Activated CD4-positive, alpha-beta memory T cell treated with anti-CD3 and anti-CD28 coated beads for 36 hours (primary cell): ENCODE results near the gene CD151. TPM values are rescaled to one million over a fixed set of nuclear protein-coding genes. Genes with fewer than 3 reads are reported as not detected.

ENCODE experiments used
- CTCF ChIA-PET: fragments of 350-600 bp; sonication (Branson Sonifier 250); formaldehyde crosslinking; loops from one replicate; lab custom pipeline; 2021; ENCODE audit warnings: antibody characterized with exemption, inconsistent platforms; lab: Charles Lee
- POLR2A ChIA-PET: fragments of 350-600 bp; sonication (Branson Sonifier 250); formaldehyde crosslinking; loops from one replicate; lab custom pipeline; 2021; ENCODE audit warnings: antibody characterized with exemption; lab: Charles Lee
- DNase-seq: peaks from one replicate; pipeline ENCODE4 v3.0.0-alpha.2; 2020
- H3K27ac Mint-ChIP-seq: one replicate; pipeline ENCODE4 v1.8.0; 2021; ENCODE audit warnings: mixed read lengths
- H3K27me3 Mint-ChIP-seq: one replicate; pipeline ENCODE4 v1.8.0; 2021; ENCODE audit warnings: mixed read lengths
- H3K36me3 Mint-ChIP-seq: one replicate; pipeline ENCODE4 v1.8.0; 2021; ENCODE audit warnings: mixed read lengths
- H3K4me1 Mint-ChIP-seq: one replicate; pipeline ENCODE4 v1.8.0; 2021; ENCODE audit warnings: low read depth, mixed read lengths
- H3K4me3 Mint-ChIP-seq: one replicate; pipeline ENCODE4 v1.8.0; 2021; ENCODE audit warnings: mild to moderate bottlenecking, mixed read lengths
- H3K9me3 Mint-ChIP-seq: one replicate; pipeline ENCODE4 v1.8.0; 2021; ENCODE audit warnings: mixed read lengths
- intact Hi-C: fragments of 100-400 bp; cut with micrococcal nuclease; formaldehyde crosslinking; loops from one replicate; pipeline ENCODE4 v1.15.1; 2023
- total RNA-seq, 2 experiments: library from RNA; stranded (reverse); gene quantifications; one replicate each; pipeline ENCODE4 v1.2.3, GENCODE V29; 2021

CD151 gene
- total RNA-seq, 2 experiments from 2014 or later = 40.2 to 40.9 TPM

GRCh38 chr11:866481-866880 lies 33.7 kb downstream of the CD151 start:
- no peaks in the 10 kb centered on the region for H3K27me3 Mint-ChIP-seq
- no peaks in the 10 kb centered on the region for H3K4me1 Mint-ChIP-seq
- ChIA-PET POLR2A (interaction anchor here (0.6 to 1.0 kb wide), 2 partner anchors 24 to 85 kb away, joined by 3 read pairs; partner anchors contain the start of genes POLR2L and TSPAN4), CTCF (no interaction called here)
- no peak overlapping the region for H3K4me3 Mint-ChIP-seq
- intact Hi-C loops = no loop called here
- no peaks in the 10 kb centered on the region for H3K36me3 Mint-ChIP-seq
- H3K27ac Mint-ChIP-seq = no peak overlapping the region
- DNase-seq = no peak
- H3K9me3 Mint-ChIP-seq = no peaks in the 10 kb centered on the region

- Mint-ChIP-seq H3K27ac (no peak overlapping the region), H3K4me1 (no peaks in the 10 kb centered on the region), H3K4me3 (no peak overlapping the region), H3K27me3 (no peaks in the 10 kb centered on the region), H3K36me3 (no peaks in the 10 kb centered on the region), H3K9me3 (no peaks in the 10 kb centered on the region)
- intact Hi-C loops = no loop called here
- no peak for DNase-seq
- ChIA-PET POLR2A (no interaction called here), CTCF (no interaction called here)
Measured at GRCh38 chr11:867856-868358, 35.2 kb downstream of the CD151 start.

- H3K36me3 Mint-ChIP-seq = no peaks in the 10 kb centered on the region
- intact Hi-C loops = no loop called here
- POLR2A ChIA-PET = no interaction called here
- no peaks in the 10 kb centered on the region for H3K27me3 Mint-ChIP-seq
- no peak for DNase-seq
- H3K4me1 Mint-ChIP-seq = no peaks in the 10 kb centered on the region
- CTCF ChIA-PET = no interaction called here
- H3K9me3 Mint-ChIP-seq = no peaks in the 10 kb centered on the region
- H3K4me3 Mint-ChIP-seq = no peak overlapping the region
- H3K27ac Mint-ChIP-seq = no peak overlapping the region
Measured at GRCh38 chr11:868394-868793, 35.6 kb downstream of the CD151 start.

DNA sequence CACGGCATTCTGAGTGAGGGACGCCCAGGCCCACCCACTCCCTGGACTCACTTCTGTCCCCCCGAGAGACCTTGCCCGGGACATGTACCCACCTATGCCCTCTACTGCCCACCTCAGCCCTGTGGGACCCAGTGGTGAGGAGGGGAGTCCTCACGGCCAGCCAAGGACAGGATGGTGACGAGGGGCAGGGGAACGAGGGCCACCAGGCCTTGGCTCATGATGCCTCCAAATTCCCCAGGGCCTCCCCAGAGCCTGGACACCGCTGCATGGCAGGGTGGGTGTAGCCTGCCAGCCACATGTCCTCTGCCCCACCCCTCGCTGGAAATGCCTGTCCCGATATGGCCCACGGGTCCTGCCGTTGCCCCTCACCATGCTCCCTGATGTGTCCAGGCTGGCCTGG lies 36.0 kb downstream of the CD151 start:
- Mint-ChIP-seq H3K4me3 (no peak overlapping the region), H3K9me3 (no peaks in the 10 kb centered on the region), H3K27me3 (no peaks in the 10 kb centered on the region), H3K4me1 (no peaks in the 10 kb centered on the region), H3K27ac (no peak overlapping the region), H3K36me3 (no peaks in the 10 kb centered on the region)
- ChIA-PET POLR2A (no interaction called here), CTCF (no interaction called here)
- DNase-seq = no peak
- intact Hi-C loops = no loop called here

- Mint-ChIP-seq H3K27ac (no peak overlapping the region), H3K36me3 (peaks cover under 1% of the 10 kb centered on the region), H3K27me3 (no peaks in the 10 kb centered on the region), H3K9me3 (no peaks in the 10 kb centered on the region), H3K4me1 (no peaks in the 10 kb centered on the region), H3K4me3 (no peak overlapping the region)
- intact Hi-C loops = no loop called here
- ChIA-PET POLR2A (no interaction called here), CTCF (no interaction called here)
- no peak for DNase-seq
Measured at GRCh38 chr11:869399-870126, 36.8 kb downstream of the CD151 start.

DNA sequence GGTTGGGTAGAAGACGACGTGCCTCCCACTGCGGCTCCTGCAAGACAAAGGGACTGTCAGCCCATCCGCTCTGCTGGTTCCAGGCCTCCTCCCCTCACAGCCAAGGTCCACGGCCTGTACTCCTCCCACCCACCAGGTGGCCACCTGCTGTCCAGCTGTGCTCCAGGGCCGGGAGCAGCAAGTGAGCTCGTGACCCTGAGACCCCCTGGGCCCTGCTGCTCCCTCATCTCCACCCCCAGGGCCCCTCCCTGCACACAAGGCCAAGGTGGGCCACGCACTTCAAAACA lies 37.3 kb downstream of the CD151 start:
- DNase-seq = no peak
- no peak overlapping the region for H3K27ac Mint-ChIP-seq
- intact Hi-C loops = no loop called here
- ChIA-PET POLR2A (no interaction called here), CTCF (no interaction called here)
- no peak overlapping the region for H3K4me3 Mint-ChIP-seq
- H3K4me1 Mint-ChIP-seq = no peaks in the 10 kb centered on the region
- no peaks in the 10 kb centered on the region for H3K27me3 Mint-ChIP-seq
- H3K9me3 Mint-ChIP-seq = no peaks in the 10 kb centered on the region
- peaks cover 2% of the 10 kb centered on the region for H3K36me3 Mint-ChIP-seq

DNA sequence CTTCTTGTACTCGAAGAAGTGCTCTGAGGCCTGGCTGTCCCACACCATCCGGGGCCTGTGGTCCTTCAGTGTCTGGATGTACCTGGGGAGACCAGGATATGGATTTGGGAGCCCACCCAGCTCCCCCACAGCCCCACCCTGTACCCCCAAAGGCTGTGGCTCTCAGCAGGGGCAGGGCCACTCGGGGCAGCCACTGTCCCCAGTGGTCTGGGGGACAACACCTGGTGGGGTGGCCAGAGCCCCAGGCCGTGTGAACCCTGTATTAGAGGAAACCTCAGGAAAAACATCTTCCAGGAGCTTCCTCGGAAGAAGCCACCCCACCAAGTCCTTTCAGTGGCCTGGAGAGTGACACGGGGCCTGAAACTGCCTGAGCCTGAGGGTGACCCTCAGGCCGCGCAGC lies 37.7 kb downstream of the CD151 start:
- CTCF ChIA-PET = no interaction called here
- no peak for DNase-seq
- POLR2A ChIA-PET = no interaction called here
- H3K36me3 Mint-ChIP-seq = peaks cover 2% of the 10 kb centered on the region
- H3K4me1 Mint-ChIP-seq = no peaks in the 10 kb centered on the region
- H3K9me3 Mint-ChIP-seq = no peaks in the 10 kb centered on the region
- H3K27ac Mint-ChIP-seq = no peak overlapping the region
- H3K27me3 Mint-ChIP-seq = no peaks in the 10 kb centered on the region
- no peak overlapping the region for H3K4me3 Mint-ChIP-seq
- intact Hi-C loops = no loop called here

DNA sequence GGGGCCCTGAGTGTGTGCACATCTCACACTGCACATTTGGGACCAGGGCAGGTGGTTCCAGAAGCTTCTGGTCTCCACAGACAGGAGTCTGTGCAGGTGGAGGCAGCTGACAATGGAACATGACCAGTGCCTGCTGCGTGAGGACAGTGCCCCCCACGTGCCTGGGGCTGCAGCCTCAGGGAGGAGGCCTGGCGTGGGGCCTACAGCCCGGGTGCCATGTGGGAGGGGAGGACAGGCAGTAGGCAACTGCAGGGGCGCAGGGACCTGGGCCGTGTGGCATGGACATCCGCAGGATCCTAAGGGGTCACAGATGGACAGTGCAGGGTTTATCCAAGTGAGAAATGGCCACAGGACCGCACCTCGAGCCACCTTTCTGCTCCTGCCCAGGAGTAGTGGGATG lies 38.7 kb downstream of the CD151 start:
- ChIA-PET POLR2A (no interaction called here), CTCF (interaction anchor here (1.2 kb wide), 1 partner anchor 182 kb away, joined by 4 read pairs; no protein-coding TSS in a partner anchor)
- no peak overlapping the region for H3K4me3 Mint-ChIP-seq
- no peaks in the 10 kb centered on the region for H3K9me3 Mint-ChIP-seq
- H3K27ac Mint-ChIP-seq = no peak overlapping the region
- no peaks in the 10 kb centered on the region for H3K27me3 Mint-ChIP-seq
- peaks cover 2% of the 10 kb centered on the region for H3K36me3 Mint-ChIP-seq
- intact Hi-C loops = no loop called here
- no peak for DNase-seq
- H3K4me1 Mint-ChIP-seq = no peaks in the 10 kb centered on the region

DNA sequence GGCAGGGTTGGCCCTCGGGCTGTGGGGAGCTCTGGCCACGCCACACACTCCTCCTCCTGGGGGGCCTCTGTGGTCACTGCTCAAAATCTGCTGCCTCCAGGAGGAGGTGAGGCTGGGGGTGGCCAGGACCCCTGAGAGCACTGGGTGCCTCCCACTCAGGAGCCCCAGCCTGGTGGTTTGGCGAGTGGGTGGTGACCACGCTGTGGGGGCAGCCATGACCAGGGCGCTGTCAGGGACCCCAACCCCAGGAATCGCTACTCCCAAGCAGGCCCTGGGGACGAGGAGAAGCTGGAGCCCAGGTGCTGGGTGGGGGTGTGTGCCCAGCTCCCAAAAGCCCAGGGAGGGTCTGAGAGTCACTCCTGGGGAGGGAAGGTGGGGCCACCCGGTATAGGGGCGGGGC lies 40.0 kb downstream of the CD151 start:
- no peak for DNase-seq
- intact Hi-C loops = no loop called here
- CTCF ChIA-PET = interaction anchor here (0.8 kb wide), 1 partner anchor 24 kb away, joined by 3 read pairs; no protein-coding TSS in a partner anchor
- POLR2A ChIA-PET = no interaction called here
- no peaks in the 10 kb centered on the region for H3K4me1 Mint-ChIP-seq
- no peaks in the 10 kb centered on the region for H3K27me3 Mint-ChIP-seq
- H3K27ac Mint-ChIP-seq = no peak overlapping the region
- H3K36me3 Mint-ChIP-seq = peaks cover 3% of the 10 kb centered on the region
- H3K9me3 Mint-ChIP-seq = no peaks in the 10 kb centered on the region
- H3K4me3 Mint-ChIP-seq = no peak overlapping the region

DNA sequence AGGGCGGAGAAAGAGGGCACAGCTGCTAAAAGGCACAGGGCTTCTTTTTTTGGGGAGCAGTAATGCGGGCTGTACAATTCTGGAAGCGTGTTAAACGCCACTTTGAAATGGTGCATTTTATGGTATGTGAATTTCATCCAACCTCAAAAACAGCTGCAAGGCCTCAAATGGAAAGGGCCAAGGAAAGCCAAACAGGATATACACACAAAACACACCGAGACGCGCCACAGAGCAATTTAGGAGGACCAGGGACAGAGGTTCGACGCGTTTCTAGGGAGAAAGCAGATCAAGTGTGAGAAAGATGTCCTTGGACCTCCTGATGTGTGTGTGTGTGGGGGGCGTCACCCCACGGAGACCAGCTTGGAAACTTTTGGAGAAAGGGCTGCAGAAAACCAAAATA lies 41.0 kb downstream of the CD151 start:
- POLR2A ChIA-PET = no interaction called here
- H3K27ac Mint-ChIP-seq = no peak overlapping the region
- H3K27me3 Mint-ChIP-seq = no peaks in the 10 kb centered on the region
- no peaks in the 10 kb centered on the region for H3K4me1 Mint-ChIP-seq
- no peak overlapping the region for H3K4me3 Mint-ChIP-seq
- H3K9me3 Mint-ChIP-seq = no peaks in the 10 kb centered on the region
- intact Hi-C loops = no loop called here
- DNase-seq = no peak
- CTCF ChIA-PET = no interaction called here
- H3K36me3 Mint-ChIP-seq = peaks cover 4% of the 10 kb centered on the region

GRCh38 chr11:875203-875602 lies 42.5 kb downstream of the CD151 start:
- Mint-ChIP-seq H3K9me3 (no peaks in the 10 kb centered on the region), H3K27ac (no peak overlapping the region), H3K4me1 (no peaks in the 10 kb centered on the region), H3K4me3 (no peak overlapping the region), H3K36me3 (peaks cover 8% of the 10 kb centered on the region), H3K27me3 (no peaks in the 10 kb centered on the region)
- ChIA-PET CTCF (no interaction called here), POLR2A (no interaction called here)
- no peak for DNase-seq
- intact Hi-C loops = no loop called here

GRCh38 chr11:875769-876301 lies 43.1 kb downstream of the CD151 start:
- CTCF ChIA-PET = no interaction called here
- H3K36me3 Mint-ChIP-seq = peaks cover 10% of the 10 kb centered on the region

GRCh38 chr11:876545-876944 lies 43.8 kb downstream of the CD151 start:
- Mint-ChIP-seq H3K4me3 (no peak overlapping the region), H3K4me1 (no peaks in the 10 kb centered on the region), H3K9me3 (no peaks in the 10 kb centered on the region), H3K27ac (no peak overlapping the region), H3K27me3 (no peaks in the 10 kb centered on the region), H3K36me3 (peaks cover 10% of the 10 kb centered on the region)
- CTCF ChIA-PET = no interaction called here
- no peak for DNase-seq
- POLR2A ChIA-PET = no interaction called here
- intact Hi-C loops = no loop called here

More at GRCh38 chr11:875769-876301, 43.1 kb downstream of the CD151 start:
- no peaks in the 10 kb centered on the region for H3K4me1 Mint-ChIP-seq
- no peaks in the 10 kb centered on the region for H3K27me3 Mint-ChIP-seq
- POLR2A ChIA-PET = no interaction called here
- intact Hi-C loops = no loop called here
- DNase-seq = no peak
- H3K4me3 Mint-ChIP-seq = no peak overlapping the region
- H3K9me3 Mint-ChIP-seq = no peaks in the 10 kb centered on the region
- H3K27ac Mint-ChIP-seq = no peak overlapping the region
